ENCODE measurements around the gene AURKAIP1. TPM values are rescaled to one million over a fixed set of nuclear protein-coding genes. Genes with fewer than 3 reads are reported as not detected.

Gene AURKAIP1
- total and polyA plus RNA-seq, 2 of the 13 experiments (the other 11 are each of a cell fraction or from before 2014, with no cell fraction given), result 69.5 to 175 TPM

DNA sequence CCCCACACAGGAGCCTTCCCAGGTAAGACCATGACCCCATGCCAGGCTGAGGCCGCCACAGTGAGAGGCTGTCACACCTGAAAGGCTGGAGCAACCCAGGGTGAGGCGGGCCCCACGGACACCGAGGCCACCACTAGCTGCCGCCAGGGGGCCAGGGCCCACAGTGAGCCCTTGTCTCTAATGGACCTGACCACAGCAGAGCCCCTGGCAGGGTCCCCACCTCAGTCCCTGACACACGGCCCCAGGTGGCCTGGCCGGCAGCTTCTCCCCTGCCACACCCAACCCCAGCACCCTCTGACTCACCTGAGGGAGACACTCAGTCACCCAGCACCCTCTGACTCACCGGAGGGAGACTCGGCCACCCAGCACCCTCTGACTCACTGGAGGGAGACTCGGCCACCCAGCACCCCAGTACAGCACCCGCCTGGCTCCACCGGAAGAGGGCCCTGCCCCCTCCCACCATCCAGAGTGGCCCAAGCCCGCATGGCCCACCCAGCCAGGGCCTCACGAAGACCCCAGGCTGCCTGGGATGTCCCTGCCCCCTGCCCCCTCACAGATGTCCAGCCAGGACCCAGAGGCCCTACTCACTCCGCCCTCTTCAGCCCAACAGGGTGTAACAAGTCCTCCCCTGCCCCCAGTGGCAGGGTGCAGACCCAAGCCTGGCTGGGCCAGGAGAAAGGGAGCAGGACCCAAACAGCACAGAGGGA, 30.2 kb downstream of the AURKAIP1 start (continued):
- TF ChIP-seq PHF8 (CRISPR knock-in tag; IDR thresholded peaks at IDR 0.05) (0 out of 2 replicates have a peak, but pooled peaks have one; percentile 24), RXRA (CRISPR knock-in tag; IDR thresholded peaks at IDR 0.05) (peak; percentile 43; the same call in 1 of the 2 replicates), ZSCAN9 (CRISPR knock-in tag; IDR thresholded peaks at IDR 0.05; ENCODE audit: borderline replicate concordance) (0 out of 2 replicates have a peak, but pooled peaks have one; percentile 32), ZBTB7A (CRISPR knock-in tag; IDR thresholded peaks at IDR 0.05) (0 out of 2 replicates have a peak, but pooled peaks have one; percentile 44), KDM3A (CRISPR knock-in tag; IDR thresholded peaks at IDR 0.05; ENCODE audit: low read depth) (0 out of 2 replicates have a peak, but pooled peaks have one; percentile 35), FOSL1 (CRISPR knock-in tag; IDR thresholded peaks at IDR 0.05; ENCODE audit: borderline replicate concordance) (0 out of 2 replicates have a peak, but pooled peaks have one; percentile 27), ZSCAN21 (CRISPR knock-in tag; IDR thresholded peaks at IDR 0.05; ENCODE audit: borderline replicate concordance) (peak; percentile 100), AKAP8 (CRISPR knock-in tag; IDR thresholded peaks at IDR 0.05) (0 out of 2 replicates have a peak, but pooled peaks have one; percentile 58), ZNF446 (CRISPR knock-in tag; IDR thresholded peaks at IDR 0.05) (0 out of 2 replicates have a peak, but pooled peaks have one; percentile 36), ARID2 (CRISPR knock-in tag; IDR thresholded peaks at IDR 0.05; ENCODE audit: borderline replicate concordance) (no peak), GATAD2A (CRISPR knock-in tag; IDR thresholded peaks at IDR 0.05) (no peak)
- TF ChIP-seq, protein P1, sequence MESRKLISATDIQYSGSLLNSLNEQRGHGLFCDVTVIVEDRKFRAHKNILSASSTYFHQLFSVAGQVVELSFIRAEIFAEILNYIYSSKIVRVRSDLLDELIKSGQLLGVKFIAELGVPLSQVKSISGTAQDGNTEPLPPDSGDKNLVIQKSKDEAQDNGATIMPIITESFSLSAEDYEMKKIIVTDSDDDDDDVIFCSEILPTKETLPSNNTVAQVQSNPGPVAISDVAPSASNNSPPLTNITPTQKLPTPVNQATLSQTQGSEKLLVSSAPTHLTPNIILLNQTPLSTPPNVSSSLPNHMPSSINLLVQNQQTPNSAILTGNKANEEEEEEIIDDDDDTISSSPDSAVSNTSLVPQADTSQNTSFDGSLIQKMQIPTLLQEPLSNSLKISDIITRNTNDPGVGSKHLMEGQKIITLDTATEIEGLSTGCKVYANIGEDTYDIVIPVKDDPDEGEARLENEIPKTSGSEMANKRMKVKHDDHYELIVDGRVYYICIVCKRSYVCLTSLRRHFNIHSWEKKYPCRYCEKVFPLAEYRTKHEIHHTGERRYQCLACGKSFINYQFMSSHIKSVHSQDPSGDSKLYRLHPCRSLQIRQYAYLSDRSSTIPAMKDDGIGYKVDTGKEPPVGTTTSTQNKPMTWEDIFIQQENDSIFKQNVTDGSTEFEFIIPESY (CRISPR knock-in tag; IDR thresholded peaks at IDR 0.05), result peak; percentile 77
- TF ChIP-seq, protein P2, sequence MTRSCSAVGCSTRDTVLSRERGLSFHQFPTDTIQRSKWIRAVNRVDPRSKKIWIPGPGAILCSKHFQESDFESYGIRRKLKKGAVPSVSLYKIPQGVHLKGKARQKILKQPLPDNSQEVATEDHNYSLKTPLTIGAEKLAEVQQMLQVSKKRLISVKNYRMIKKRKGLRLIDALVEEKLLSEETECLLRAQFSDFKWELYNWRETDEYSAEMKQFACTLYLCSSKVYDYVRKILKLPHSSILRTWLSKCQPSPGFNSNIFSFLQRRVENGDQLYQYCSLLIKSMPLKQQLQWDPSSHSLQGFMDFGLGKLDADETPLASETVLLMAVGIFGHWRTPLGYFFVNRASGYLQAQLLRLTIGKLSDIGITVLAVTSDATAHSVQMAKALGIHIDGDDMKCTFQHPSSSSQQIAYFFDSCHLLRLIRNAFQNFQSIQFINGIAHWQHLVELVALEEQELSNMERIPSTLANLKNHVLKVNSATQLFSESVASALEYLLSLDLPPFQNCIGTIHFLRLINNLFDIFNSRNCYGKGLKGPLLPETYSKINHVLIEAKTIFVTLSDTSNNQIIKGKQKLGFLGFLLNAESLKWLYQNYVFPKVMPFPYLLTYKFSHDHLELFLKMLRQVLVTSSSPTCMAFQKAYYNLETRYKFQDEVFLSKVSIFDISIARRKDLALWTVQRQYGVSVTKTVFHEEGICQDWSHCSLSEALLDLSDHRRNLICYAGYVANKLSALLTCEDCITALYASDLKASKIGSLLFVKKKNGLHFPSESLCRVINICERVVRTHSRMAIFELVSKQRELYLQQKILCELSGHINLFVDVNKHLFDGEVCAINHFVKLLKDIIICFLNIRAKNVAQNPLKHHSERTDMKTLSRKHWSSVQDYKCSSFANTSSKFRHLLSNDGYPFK (CRISPR knock-in tag; IDR thresholded peaks at IDR 0.05; ENCODE audit: borderline replicate concordance), result 0 out of 2 replicates have a peak, but pooled peaks have one; percentile 52
- TF ChIP-seq, protein P3, sequence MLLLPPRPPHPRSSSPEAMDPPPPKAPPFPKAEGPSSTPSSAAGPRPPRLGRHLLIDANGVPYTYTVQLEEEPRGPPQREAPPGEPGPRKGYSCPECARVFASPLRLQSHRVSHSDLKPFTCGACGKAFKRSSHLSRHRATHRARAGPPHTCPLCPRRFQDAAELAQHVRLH (CRISPR knock-in tag; IDR thresholded peaks at IDR 0.05; ENCODE audit: borderline replicate concordance, low read depth), result 0 out of 2 replicates have a peak, but pooled peaks have one; percentile 30
- TF ChIP-seq, protein P4, sequence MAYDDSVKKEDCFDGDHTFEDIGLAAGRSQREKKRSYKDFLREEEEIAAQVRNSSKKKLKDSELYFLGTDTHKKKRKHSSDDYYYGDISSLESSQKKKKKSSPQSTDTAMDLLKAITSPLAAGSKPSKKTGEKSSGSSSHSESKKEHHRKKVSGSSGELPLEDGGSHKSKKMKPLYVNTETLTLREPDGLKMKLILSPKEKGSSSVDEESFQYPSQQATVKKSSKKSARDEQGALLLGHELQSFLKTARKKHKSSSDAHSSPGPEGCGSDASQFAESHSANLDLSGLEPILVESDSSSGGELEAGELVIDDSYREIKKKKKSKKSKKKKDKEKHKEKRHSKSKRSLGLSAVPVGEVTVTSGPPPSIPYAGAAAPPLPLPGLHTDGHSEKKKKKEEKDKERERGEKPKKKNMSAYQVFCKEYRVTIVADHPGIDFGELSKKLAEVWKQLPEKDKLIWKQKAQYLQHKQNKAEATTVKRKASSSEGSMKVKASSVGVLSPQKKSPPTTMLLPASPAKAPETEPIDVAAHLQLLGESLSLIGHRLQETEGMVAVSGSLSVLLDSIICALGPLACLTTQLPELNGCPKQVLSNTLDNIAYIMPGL (CRISPR knock-in tag; IDR thresholded peaks at IDR 0.05; ENCODE audit: borderline replicate concordance in 1 of 2, low read depth in 1 of 2), result peak in 1 of 2 experiments; percentile 19; a peak in 1 of 4 replicates
- TF ChIP-seq, protein P5, sequence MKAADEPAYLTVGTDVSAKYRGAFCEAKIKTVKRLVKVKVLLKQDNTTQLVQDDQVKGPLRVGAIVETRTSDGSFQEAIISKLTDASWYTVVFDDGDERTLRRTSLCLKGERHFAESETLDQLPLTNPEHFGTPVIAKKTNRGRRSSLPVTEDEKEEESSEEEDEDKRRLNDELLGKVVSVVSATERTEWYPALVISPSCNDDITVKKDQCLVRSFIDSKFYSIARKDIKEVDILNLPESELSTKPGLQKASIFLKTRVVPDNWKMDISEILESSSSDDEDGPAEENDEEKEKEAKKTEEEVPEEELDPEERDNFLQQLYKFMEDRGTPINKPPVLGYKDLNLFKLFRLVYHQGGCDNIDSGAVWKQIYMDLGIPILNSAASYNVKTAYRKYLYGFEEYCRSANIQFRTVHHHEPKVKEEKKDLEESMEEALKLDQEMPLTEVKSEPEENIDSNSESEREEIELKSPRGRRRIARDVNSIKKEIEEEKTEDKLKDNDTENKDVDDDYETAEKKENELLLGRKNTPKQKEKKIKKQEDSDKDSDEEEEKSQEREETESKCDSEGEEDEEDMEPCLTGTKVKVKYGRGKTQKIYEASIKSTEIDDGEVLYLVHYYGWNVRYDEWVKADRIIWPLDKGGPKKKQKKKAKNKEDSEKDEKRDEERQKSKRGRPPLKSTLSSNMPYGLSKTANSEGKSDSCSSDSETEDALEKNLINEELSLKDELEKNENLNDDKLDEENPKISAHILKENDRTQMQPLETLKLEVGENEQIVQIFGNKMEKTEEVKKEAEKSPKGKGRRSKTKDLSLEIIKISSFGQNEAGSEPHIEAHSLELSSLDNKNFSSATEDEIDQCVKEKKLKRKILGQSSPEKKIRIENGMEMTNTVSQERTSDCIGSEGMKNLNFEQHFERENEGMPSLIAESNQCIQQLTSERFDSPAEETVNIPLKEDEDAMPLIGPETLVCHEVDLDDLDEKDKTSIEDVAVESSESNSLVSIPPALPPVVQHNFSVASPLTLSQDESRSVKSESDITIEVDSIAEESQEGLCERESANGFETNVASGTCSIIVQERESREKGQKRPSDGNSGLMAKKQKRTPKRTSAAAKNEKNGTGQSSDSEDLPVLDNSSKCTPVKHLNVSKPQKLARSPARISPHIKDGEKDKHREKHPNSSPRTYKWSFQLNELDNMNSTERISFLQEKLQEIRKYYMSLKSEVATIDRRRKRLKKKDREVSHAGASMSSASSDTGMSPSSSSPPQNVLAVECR (CRISPR knock-in tag; IDR thresholded peaks at IDR 0.05; ENCODE audit: borderline replicate concordance), result peak; percentile 38; the same call in 1 of the 2 replicates
